ENCODE measurements around the gene ABHD6.

Gene ABHD6

DNA sequence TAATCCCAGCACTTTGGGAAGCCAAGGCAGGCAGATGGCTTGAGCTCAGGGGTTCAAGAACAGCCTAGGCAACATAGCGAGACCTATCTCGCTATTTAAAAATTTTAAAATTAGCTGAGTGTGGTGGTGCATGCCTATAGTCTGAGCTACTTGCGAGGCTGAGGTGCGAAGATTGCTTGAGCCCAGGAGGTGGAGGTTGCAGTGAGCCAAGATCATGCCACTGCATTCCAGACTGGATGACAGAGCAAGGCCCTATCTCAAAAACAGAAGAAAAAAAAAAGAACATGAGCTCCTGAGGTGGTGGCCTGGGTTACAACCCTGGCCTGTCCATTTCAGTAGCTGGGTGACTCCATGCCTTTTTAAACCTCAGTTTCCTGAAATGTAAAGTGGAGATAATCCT lies 34.1 kb upstream of the ABHD6 start:
- H4K8ac ChIP-seq (ENCODE audit: low read depth, low read length) = no peak overlapping the region
- no peak overlapping the region for H3K4ac ChIP-seq (ENCODE audit: low read length)
- H3K14ac ChIP-seq (ENCODE audit: low read length) = no peak overlapping the region
- H3K4me3 ChIP-seq (ENCODE audit: low read length in 2 of 2) = no peak overlapping the region
- H3K18ac ChIP-seq (ENCODE audit: low read length) = no peak overlapping the region
- no peak overlapping the region for H2BK120ac ChIP-seq (ENCODE audit: low read depth, low read length)
- no peaks in the 10 kb centered on the region for H3K4me1 ChIP-seq (ENCODE audit: control insufficient read depth in 2 of 2, insufficient read depth in 1 of 2, low read depth in 1 of 2, low read length in 2 of 2)
- H3K9ac ChIP-seq (ENCODE audit: low read depth, low read length, poor library complexity) = no peak overlapping the region
- H3K36me3 ChIP-seq (replicated peaks in 1 of 2; ENCODE audit: control insufficient read depth in 2 of 2, insufficient read depth in 2 of 2, low read length in 2 of 2) = no peaks in the 10 kb centered on the region
- no peak overlapping the region for H2BK15ac ChIP-seq (ENCODE audit: low read length)
- no peak overlapping the region for H3K23ac ChIP-seq (ENCODE audit: low read depth, low read length, poor library complexity)
- no peak overlapping the region for H4K91ac ChIP-seq (ENCODE audit: low read depth, low read length, poor library complexity)
- no peaks in the 10 kb centered on the region for H3K79me1 ChIP-seq (ENCODE audit: low read depth, low read length)
- H2BK12ac ChIP-seq (ENCODE audit: low read length) = no peak overlapping the region
- H3K27ac ChIP-seq (replicated peaks; ENCODE audit: low read length) = no peak overlapping the region
- no peak for DNase-seq (ENCODE audit: low spot score)
- H3K27me3 ChIP-seq (ENCODE audit: control insufficient read depth in 3 of 3, insufficient read depth in 3 of 3, low read depth in 1 of 3, low read length in 3 of 3) = peaks cover 0 to 29% (median 0%) of the 10 kb centered on the region in 3 experiments
- H3K9me3 ChIP-seq (replicated peaks in 1 of 2; ENCODE audit: control insufficient read depth in 2 of 2, insufficient read depth in 1 of 2, low read depth in 1 of 2, low read length in 2 of 2) = peaks cover 0 to 4% of the 10 kb centered on the region in 2 donors
- no CpG with 5 or more reads among the region's 4 CpGs for WGBS, 2 donors (ENCODE audit: extremely low coverage in 2 of 2, insufficient read length in 2 of 2, insufficient replicate concordance in 1 of 2)
- no peak overlapping the region for H2BK5ac ChIP-seq (ENCODE audit: low read length)
- H3K4me2 ChIP-seq (ENCODE audit: insufficient read depth, low read length, poor library complexity, severe bottlenecking) = no peak overlapping the region
- no peak overlapping the region for H2AK5ac ChIP-seq (ENCODE audit: low read depth, low read length)
- H2AFZ ChIP-seq (ENCODE audit: low read length) = no peak overlapping the region

DNA sequence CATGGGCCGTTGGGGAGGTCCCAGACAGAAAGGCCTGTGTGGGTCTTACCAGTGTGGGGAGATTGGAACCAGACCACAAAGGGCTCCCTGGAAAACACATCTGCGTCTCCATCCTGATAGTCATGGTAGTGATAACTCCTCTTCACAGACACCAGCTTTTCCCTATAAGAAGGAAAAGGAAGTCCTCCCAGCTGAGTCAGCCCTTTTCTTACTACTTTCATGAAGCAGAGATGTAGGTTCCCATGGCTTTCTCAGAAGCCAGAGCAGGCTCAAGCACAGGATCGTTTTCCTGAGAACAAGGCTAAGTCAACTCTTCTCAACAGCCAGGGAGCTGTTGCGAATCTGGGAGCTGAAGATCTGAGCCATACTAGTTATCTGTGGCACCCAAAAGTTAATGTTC lies 32.9 kb upstream of the ABHD6 start:
- Histone ChIP-seq H3K4me3 (ENCODE audit: low read length in 2 of 2) (no peak overlapping the region), H3K27ac (replicated peaks; ENCODE audit: low read length) (no peak overlapping the region), H4K91ac (ENCODE audit: low read depth, low read length, poor library complexity) (no peak overlapping the region), H3K36me3 (replicated peaks in 1 of 2; ENCODE audit: control insufficient read depth in 2 of 2, insufficient read depth in 2 of 2, low read length in 2 of 2) (no peaks in the 10 kb centered on the region), H2AK5ac (ENCODE audit: low read depth, low read length) (no peak overlapping the region), H3K79me1 (ENCODE audit: low read depth, low read length) (no peaks in the 10 kb centered on the region), H3K14ac (ENCODE audit: low read length) (no peak overlapping the region), H3K9ac (ENCODE audit: low read depth, low read length, poor library complexity) (no peak overlapping the region), H2AFZ (ENCODE audit: low read length) (no peak overlapping the region), H2BK120ac (ENCODE audit: low read depth, low read length) (no peak overlapping the region), H4K8ac (ENCODE audit: low read depth, low read length) (no peak overlapping the region), H2BK12ac (ENCODE audit: low read length) (no peak overlapping the region), H2BK5ac (ENCODE audit: low read length) (no peak overlapping the region), H3K4me2 (ENCODE audit: insufficient read depth, low read length, poor library complexity, severe bottlenecking) (no peak overlapping the region), H3K9me3 (replicated peaks in 1 of 2; ENCODE audit: control insufficient read depth in 2 of 2, insufficient read depth in 1 of 2, low read depth in 1 of 2, low read length in 2 of 2) (peaks cover 0 to 4% of the 10 kb centered on the region in 2 donors), H2BK15ac (ENCODE audit: low read length) (no peak overlapping the region), H3K4me1 (ENCODE audit: control insufficient read depth in 2 of 2, insufficient read depth in 1 of 2, low read depth in 1 of 2, low read length in 2 of 2) (no peaks in the 10 kb centered on the region), H3K18ac (ENCODE audit: low read length) (no peak overlapping the region), H3K23ac (ENCODE audit: low read depth, low read length, poor library complexity) (no peak overlapping the region), H3K4ac (ENCODE audit: low read length) (no peak overlapping the region), H3K27me3 (ENCODE audit: control insufficient read depth in 3 of 3, insufficient read depth in 3 of 3, low read depth in 1 of 3, low read length in 3 of 3) (peaks cover 0 to 29% (median 0%) of the 10 kb centered on the region in 3 experiments)
- no peak for DNase-seq (ENCODE audit: low spot score)
- no CpG with 5 or more reads among the region's 4 CpGs for WGBS, 2 donors (ENCODE audit: extremely low coverage in 2 of 2, insufficient read length in 2 of 2, insufficient replicate concordance in 1 of 2)

DNA sequence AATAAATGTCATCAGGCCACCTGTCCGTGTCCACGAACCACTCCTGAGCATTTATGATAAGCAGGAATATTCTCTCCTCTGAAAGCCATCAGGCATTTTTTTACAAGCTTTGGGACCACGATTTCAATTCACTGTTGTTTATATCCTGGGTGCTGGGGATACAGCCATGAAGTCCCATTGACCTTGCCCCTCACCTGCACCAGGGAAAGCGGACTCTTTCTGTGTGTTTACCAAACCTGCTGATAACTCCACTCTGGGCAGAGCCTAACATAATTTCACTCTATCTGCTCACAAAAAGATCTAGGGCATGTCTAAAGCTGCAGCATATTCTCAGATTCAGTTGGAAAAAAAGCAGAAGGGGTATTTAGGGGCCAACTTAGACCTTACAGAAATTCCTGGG lies 31.6 kb upstream of the ABHD6 start:
- peaks cover 0 to 35% (median 0%) of the 10 kb centered on the region in 3 experiments for H3K27me3 ChIP-seq (ENCODE audit: control insufficient read depth in 3 of 3, insufficient read depth in 3 of 3, low read depth in 1 of 3, low read length in 3 of 3)
- no peak for DNase-seq (ENCODE audit: low spot score)
- no peak overlapping the region for H3K23ac ChIP-seq (ENCODE audit: low read depth, low read length, poor library complexity)
- no peaks in the 10 kb centered on the region for H3K4me1 ChIP-seq (ENCODE audit: control insufficient read depth in 2 of 2, insufficient read depth in 1 of 2, low read depth in 1 of 2, low read length in 2 of 2)
- no peak overlapping the region for H2AK5ac ChIP-seq (ENCODE audit: low read depth, low read length)
- no peak overlapping the region for H2BK12ac ChIP-seq (ENCODE audit: low read length)
- no peak overlapping the region for H4K91ac ChIP-seq (ENCODE audit: low read depth, low read length, poor library complexity)
- no peak overlapping the region for H3K27ac ChIP-seq (replicated peaks; ENCODE audit: low read length)
- H3K4me3 ChIP-seq (ENCODE audit: low read length in 2 of 2) = no peak overlapping the region
- H2BK120ac ChIP-seq (ENCODE audit: low read depth, low read length) = no peak overlapping the region
- H3K18ac ChIP-seq (ENCODE audit: low read length) = no peak overlapping the region
- no peak overlapping the region for H3K9ac ChIP-seq (ENCODE audit: low read depth, low read length, poor library complexity)
- no peak overlapping the region for H4K8ac ChIP-seq (ENCODE audit: low read depth, low read length)
- no peaks in the 10 kb centered on the region for H3K36me3 ChIP-seq (replicated peaks in 1 of 2; ENCODE audit: control insufficient read depth in 2 of 2, insufficient read depth in 2 of 2, low read length in 2 of 2)
- H3K4ac ChIP-seq (ENCODE audit: low read length) = no peak overlapping the region
- H2BK5ac ChIP-seq (ENCODE audit: low read length) = no peak overlapping the region
- H3K79me1 ChIP-seq (ENCODE audit: low read depth, low read length) = no peaks in the 10 kb centered on the region
- WGBS, 2 donors (ENCODE audit: extremely low coverage in 2 of 2, insufficient read length in 2 of 2, insufficient replicate concordance in 1 of 2) = no CpG with 5 or more reads among the region's 4 CpGs
- peaks cover 0 to 4% of the 10 kb centered on the region in 2 donors for H3K9me3 ChIP-seq (replicated peaks in 1 of 2; ENCODE audit: control insufficient read depth in 2 of 2, insufficient read depth in 1 of 2, low read depth in 1 of 2, low read length in 2 of 2)
- H3K14ac ChIP-seq (ENCODE audit: low read length) = no peak overlapping the region
- H3K4me2 ChIP-seq (ENCODE audit: insufficient read depth, low read length, poor library complexity, severe bottlenecking) = no peak overlapping the region
- H2AFZ ChIP-seq (ENCODE audit: low read length) = no peak overlapping the region
- no peak overlapping the region for H2BK15ac ChIP-seq (ENCODE audit: low read length)

DNA sequence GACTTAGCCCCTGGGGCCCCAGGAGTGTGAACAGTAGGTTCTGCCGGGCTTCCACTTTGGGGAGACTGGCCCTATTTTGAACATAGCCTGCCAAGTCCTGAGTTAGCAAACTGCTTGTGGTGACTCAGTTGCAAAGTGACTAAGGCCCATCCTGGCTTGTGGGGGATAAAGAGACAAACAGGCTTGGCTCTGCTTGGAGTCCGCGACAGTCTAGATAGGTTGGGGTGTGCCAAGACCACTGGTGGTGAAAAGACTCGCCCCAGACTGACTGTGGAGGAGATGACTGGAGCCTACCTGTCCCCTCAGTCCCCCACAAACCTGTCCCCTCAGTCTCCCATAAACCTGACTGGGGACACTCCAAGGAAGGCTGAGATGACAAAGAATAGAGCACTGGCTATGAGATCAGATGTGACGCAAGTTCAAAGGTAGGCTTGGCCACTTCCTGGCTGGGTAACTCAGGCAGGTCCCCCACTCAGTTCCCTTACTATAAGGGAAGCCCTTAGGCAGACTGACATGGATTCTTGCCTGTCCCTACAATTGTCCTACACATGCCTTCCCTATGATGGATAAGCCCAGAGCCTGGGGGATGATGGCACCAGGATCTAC lies 31.1 kb upstream of the ABHD6 start:
- no peaks in the 10 kb centered on the region for H3K79me1 ChIP-seq (ENCODE audit: low read depth, low read length)
- no peak for DNase-seq (ENCODE audit: low spot score)
- no peak overlapping the region for H2AK5ac ChIP-seq (ENCODE audit: low read depth, low read length)
- H3K23ac ChIP-seq (ENCODE audit: low read depth, low read length, poor library complexity) = no peak overlapping the region
- H2AFZ ChIP-seq (ENCODE audit: low read length) = no peak overlapping the region
- no peak overlapping the region for H3K4me3 ChIP-seq (ENCODE audit: low read length in 2 of 2)
- H3K18ac ChIP-seq (ENCODE audit: low read length) = no peak overlapping the region
- no peaks in the 10 kb centered on the region for H3K4me1 ChIP-seq (ENCODE audit: control insufficient read depth in 2 of 2, insufficient read depth in 1 of 2, low read depth in 1 of 2, low read length in 2 of 2)
- H3K36me3 ChIP-seq (replicated peaks in 1 of 2; ENCODE audit: control insufficient read depth in 2 of 2, insufficient read depth in 2 of 2, low read length in 2 of 2) = no peaks in the 10 kb centered on the region
- H3K27me3 ChIP-seq (ENCODE audit: control insufficient read depth in 3 of 3, insufficient read depth in 3 of 3, low read depth in 1 of 3, low read length in 3 of 3) = peaks cover 0 to 40% (median 0%) of the 10 kb centered on the region in 3 experiments
- H2BK120ac ChIP-seq (ENCODE audit: low read depth, low read length) = no peak overlapping the region
- no peak overlapping the region for H3K4me2 ChIP-seq (ENCODE audit: insufficient read depth, low read length, poor library complexity, severe bottlenecking)
- no CpG with 5 or more reads among the region's 5 CpGs for WGBS, 2 donors (ENCODE audit: extremely low coverage in 2 of 2, insufficient read length in 2 of 2, insufficient replicate concordance in 1 of 2)
- no peak overlapping the region for H3K4ac ChIP-seq (ENCODE audit: low read length)
- H2BK15ac ChIP-seq (ENCODE audit: low read length) = no peak overlapping the region
- H3K9me3 ChIP-seq (replicated peaks in 1 of 2; ENCODE audit: control insufficient read depth in 2 of 2, insufficient read depth in 1 of 2, low read depth in 1 of 2, low read length in 2 of 2) = peaks cover 0 to 2% of the 10 kb centered on the region in 2 donors
- no peak overlapping the region for H4K8ac ChIP-seq (ENCODE audit: low read depth, low read length)
- H3K27ac ChIP-seq (replicated peaks; ENCODE audit: low read length) = no peak overlapping the region
- H3K9ac ChIP-seq (ENCODE audit: low read depth, low read length, poor library complexity) = no peak overlapping the region
- H2BK12ac ChIP-seq (ENCODE audit: low read length) = no peak overlapping the region
- no peak overlapping the region for H3K14ac ChIP-seq (ENCODE audit: low read length)
- no peak overlapping the region for H2BK5ac ChIP-seq (ENCODE audit: low read length)
- H4K91ac ChIP-seq (ENCODE audit: low read depth, low read length, poor library complexity) = no peak overlapping the region
